B cell (primary cell): ENCODE data around the gene CROCC. TPM values are rescaled to one million over a fixed set of nuclear protein-coding genes. Genes with fewer than 3 reads are reported as not detected.

Experiments
- ATAC-seq: fragments of 200-7000 bp; cut with Tn5 transposase; one replicate; pipeline ENCODE4 v1.10.0; 2021; ENCODE audit warnings: low read depth, mild to moderate bottlenecking, moderate number of reproducible peaks, moderate library complexity
- CTCF ChIA-PET: fragments of 350-600 bp; sonication (Branson Sonifier 250); formaldehyde crosslinking; loops from one replicate; lab custom pipeline; 2021; ENCODE audit warnings: antibody characterized with exemption, inconsistent platforms; lab: Charles Lee
- POLR2A ChIA-PET: fragments of 350-600 bp; sonication (Branson Sonifier 250); formaldehyde crosslinking; loops from one replicate; lab custom pipeline; 2021; ENCODE audit warnings: antibody characterized with exemption; lab: Charles Lee
- DNase-seq: peaks from one replicate; pipeline ENCODE4 v3.0.0; 2013
- H2AFZ ChIP-seq: 2 replicates; pipeline ENCODE4 v1.6.1; 2012; ENCODE audit warnings: mild to moderate bottlenecking, low read depth, low read length; ENCODE audit not compliant: insufficient read depth, poor library complexity, severe bottlenecking
- H3K27ac ChIP-seq, 2 donors: 1 replicate in 1 of 2; 2 replicates in 1 of 2; pipeline ENCODE4 v1.5.1; 2012 to 2013; ENCODE audit warnings: low read length in 2 of 2, mild to moderate bottlenecking in 2 of 2, moderate library complexity in 1 of 2
- H3K27me3 ChIP-seq, 4 experiments: fragments of 200-600 bp in 1 of 4; sonication (generic) in 1 of 4; replicated peaks in 1 of 4; 1 replicate in 2 of 4; 2 replicates in 2 of 4; pipeline versions ENCODE4 v1.6.1 to v1.7.0; 2013 to 2016; ENCODE audit warnings: low read length in 3 of 4, mild to moderate bottlenecking in 2 of 4, mixed read lengths in 1 of 4, moderate library complexity in 1 of 4; ENCODE audit not compliant: insufficient read depth in 4 of 4, control insufficient read depth in 3 of 4; ENCODE audit errors: control extremely low read depth in 1 of 4
- H3K36me3 ChIP-seq, 2 experiments: replicated peaks in 1 of 2; 1 replicate in 1 of 2; 2 replicates in 1 of 2; pipeline versions ENCODE4 v1.6.1 to v1.7.1; 2013; ENCODE audit warnings: low read length in 1 of 2; ENCODE audit not compliant: insufficient read depth in 2 of 2, control insufficient read depth in 1 of 2; ENCODE audit errors: control extremely low read depth in 1 of 2, extremely low read depth in 1 of 2
- H3K4me1 ChIP-seq, 2 donors: fragments of 200-600 bp in 1 of 2; sonication (generic) in 1 of 2; 1 replicate in 1 of 2; 2 replicates in 1 of 2; pipeline versions ENCODE4 v1.5.1 to v1.6.1; 2013 to 2017; ENCODE audit warnings: low read length in 2 of 2; ENCODE audit not compliant: control insufficient read depth in 2 of 2, insufficient read depth in 2 of 2
- H3K4me2 ChIP-seq: replicated peaks from 2 replicates; pipeline ENCODE3; 2012; ENCODE audit warnings: mild to moderate bottlenecking, low read depth, low read length; ENCODE audit not compliant: poor library complexity, severe bottlenecking
- H3K4me3 ChIP-seq, 5 experiments: fragments of 200-600 bp in 1 of 5; sonication (generic) in 1 of 5; 1 replicate in 3 of 5; 2 replicates in 2 of 5; pipeline versions ENCODE4 v1.5.1 to v1.7.0; 2011 to 2016; ENCODE audit warnings: low read length in 4 of 5, mild to moderate bottlenecking in 4 of 5, low read depth in 2 of 5, control low read depth in 1 of 5, moderate library complexity in 1 of 5; ENCODE audit not compliant: insufficient read depth in 1 of 5; ENCODE audit errors: control extremely low read depth in 1 of 5, extremely low read depth in 1 of 5
- H3K79me2 ChIP-seq: fragments of 200-600 bp; sonication (generic); one replicate; pipeline ENCODE4 v1.6.0; 2016; ENCODE audit warnings: low read length; ENCODE audit not compliant: control insufficient read depth, insufficient read depth
- H3K9ac ChIP-seq: fragments of 200-600 bp; sonication (generic); 2 replicates; pipeline ENCODE4 v1.6.1; 2017; ENCODE audit warnings: mild to moderate bottlenecking, low read length, moderate library complexity
- H3K9me3 ChIP-seq, 3 donors: one replicate each; pipeline versions ENCODE4 v1.6.1 to v1.7.1; 2013; ENCODE audit warnings: low read length in 2 of 3; ENCODE audit not compliant: control insufficient read depth in 2 of 3, insufficient read depth in 1 of 3; ENCODE audit errors: control extremely low read depth in 1 of 3
- H4K20me1 ChIP-seq: 2 replicates; pipeline ENCODE4 v1.6.0; 2012; ENCODE audit warnings: mild to moderate bottlenecking, low read length; ENCODE audit not compliant: insufficient read depth, control insufficient read depth, poor library complexity, severe bottlenecking
- H3K27ac Mint-ChIP-seq: one replicate; pipeline ENCODE4 v1.8.0; 2021; ENCODE audit warnings: mixed read lengths
- H3K27me3 Mint-ChIP-seq: one replicate; pipeline ENCODE4 v1.8.0; 2021; ENCODE audit warnings: mixed read lengths
- H3K4me1 Mint-ChIP-seq: one replicate; pipeline ENCODE4 v1.8.0; 2021; ENCODE audit warnings: mixed read lengths
- H3K4me3 Mint-ChIP-seq: one replicate; pipeline ENCODE4 v1.8.0; 2021; ENCODE audit warnings: mixed read lengths
- H3K9me3 Mint-ChIP-seq: one replicate; pipeline ENCODE4 v1.8.0; 2022; ENCODE audit warnings: mixed read lengths; ENCODE audit not compliant: insufficient read depth
- EZH2 ChIP-seq: IDR thresholded peaks from 2 replicates; pipeline ENCODE4 v1.6.1; 2012; ENCODE audit warnings: borderline replicate concordance, low read depth, mild to moderate bottlenecking, moderate library complexity, low read length; ENCODE audit not compliant: insufficient read depth, poor library complexity, severe bottlenecking
- WGBS: methylation state at CpG from one replicate; pipeline ENCODE4 v1.1.5; 2013; ENCODE audit warnings: missing lambda C conversion rate; ENCODE audit not compliant: insufficient coverage; 5-methylcytosine and 5-hydroxymethylcytosine counted together
- intact Hi-C: fragments of 100-400 bp; cut with micrococcal nuclease; formaldehyde crosslinking; loops from one replicate; pipeline ENCODE4 v1.10.0; 2022
- polyA plus RNA-seq: library from polyadenylated mRNA; depleted of rRNA; stranded (reverse); fragments of >200 nt; gene quantifications from 2 replicates; pipeline ENCODE4 v1.2.3, GENCODE V29; 2012
- total RNA-seq, 2 donors: library from RNA; stranded (reverse); fragments of 120-200 nt in 1 of 2; gene quantifications; 1 replicate in 1 of 2; 2 replicates in 1 of 2; pipeline versions ENCODE4 v1.2.3 to v1.2.4, GENCODE V29; 2013 to 2022
- TF ChIP-seq, protein P1 (sequence below): fragments of 200-600 bp; IDR thresholded peaks from one replicate; pipeline ENCODE4 v1.8.0; 2022; ENCODE audit warnings: antibody characterized with exemption, mild to moderate bottlenecking

CROCC gene
- total and polyA plus RNA-seq, 2 donors (not counting 1 experiment from before 2014, with no cell fraction given) = 66.2 to 120 TPM

DNA sequence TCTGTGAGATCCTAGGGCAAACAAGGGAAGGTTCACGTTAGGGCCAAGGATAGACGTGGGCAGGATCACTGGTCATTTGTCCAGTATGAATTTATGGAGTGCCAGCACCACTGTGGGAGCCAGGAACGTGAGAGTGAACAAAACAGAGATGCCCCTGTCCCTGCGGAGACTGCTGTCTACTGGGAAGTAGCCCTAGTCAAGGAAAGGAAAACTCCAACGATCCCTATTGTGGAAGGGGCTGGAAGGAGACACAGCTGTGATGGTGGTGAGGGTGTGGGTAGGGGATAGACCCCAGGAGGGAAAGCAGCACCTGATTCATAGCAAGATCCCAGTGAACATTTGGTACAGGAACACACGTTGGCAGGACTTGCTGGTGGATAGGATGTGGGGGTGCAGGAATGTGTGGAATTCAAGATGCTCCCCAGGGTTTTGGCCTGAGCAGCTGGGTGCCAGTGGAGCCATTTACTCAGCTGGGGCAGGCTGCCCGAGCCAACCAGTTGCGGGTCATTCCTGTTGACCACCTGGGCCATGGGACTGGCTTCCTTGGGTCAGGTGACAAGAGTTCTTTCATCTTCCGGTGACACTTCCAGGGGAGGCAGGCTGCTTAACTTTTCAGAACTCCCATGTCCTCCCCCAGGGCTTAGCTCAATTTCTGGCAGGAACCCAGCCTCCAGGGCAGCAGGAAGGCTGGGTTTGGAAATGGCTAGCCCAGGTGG lies 91.2 kb downstream of the CROCC start:
- Histone ChIP-seq H3K27me3 (no peaks in the 10 kb centered on the region), H2AFZ (peak overlapping the region; percentile 92), H3K27ac (no peak overlapping the region), H3K4me1 (peaks cover 22 to 39% of the 10 kb centered on the region in 2 donors), H3K4me2 (no peak overlapping the region), H4K20me1 (peaks cover 30% of the 10 kb centered on the region), H3K79me2 (peaks cover 34% of the 10 kb centered on the region), H3K9ac (no peak overlapping the region), H3K9me3 (no peaks in the 10 kb centered on the region), H3K36me3 (peaks cover 0 to 5% of the 10 kb centered on the region in 2 experiments), H3K4me3 (no peak overlapping the region)
- ChIA-PET CTCF (interaction anchor here (0.8 to 1.3 kb wide), 2 partner anchors 33 to 62 kb away, joined by 3 to 4 read pairs; no protein-coding TSS in a partner anchor), POLR2A (interaction anchor here (0.6 kb wide), 1 partner anchor 33 kb away, joined by 3 read pairs; no protein-coding TSS in a partner anchor)
- H3K4me3 Mint-ChIP-seq = peak overlapping the region; percentile 18
- no peak overlapping the region for H3K27ac Mint-ChIP-seq
- no peaks in the 10 kb centered on the region for H3K27me3 Mint-ChIP-seq
- intact Hi-C loops = loop anchor here (2.0 kb wide), 1 partner anchor 98 kb away; no protein-coding TSS in a partner anchor
- TF ChIP-seq, protein P1, sequence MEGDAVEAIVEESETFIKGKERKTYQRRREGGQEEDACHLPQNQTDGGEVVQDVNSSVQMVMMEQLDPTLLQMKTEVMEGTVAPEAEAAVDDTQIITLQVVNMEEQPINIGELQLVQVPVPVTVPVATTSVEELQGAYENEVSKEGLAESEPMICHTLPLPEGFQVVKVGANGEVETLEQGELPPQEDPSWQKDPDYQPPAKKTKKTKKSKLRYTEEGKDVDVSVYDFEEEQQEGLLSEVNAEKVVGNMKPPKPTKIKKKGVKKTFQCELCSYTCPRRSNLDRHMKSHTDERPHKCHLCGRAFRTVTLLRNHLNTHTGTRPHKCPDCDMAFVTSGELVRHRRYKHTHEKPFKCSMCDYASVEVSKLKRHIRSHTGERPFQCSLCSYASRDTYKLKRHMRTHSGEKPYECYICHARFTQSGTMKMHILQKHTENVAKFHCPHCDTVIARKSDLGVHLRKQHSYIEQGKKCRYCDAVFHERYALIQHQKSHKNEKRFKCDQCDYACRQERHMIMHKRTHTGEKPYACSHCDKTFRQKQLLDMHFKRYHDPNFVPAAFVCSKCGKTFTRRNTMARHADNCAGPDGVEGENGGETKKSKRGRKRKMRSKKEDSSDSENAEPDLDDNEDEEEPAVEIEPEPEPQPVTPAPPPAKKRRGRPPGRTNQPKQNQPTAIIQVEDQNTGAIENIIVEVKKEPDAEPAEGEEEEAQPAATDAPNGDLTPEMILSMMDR = no peak
- TF ChIP-seq EZH2 = no peak
- WGBS = 92% methylated on average over 9 of the region's 9 CpGs
- H3K9me3 Mint-ChIP-seq = no peaks in the 10 kb centered on the region
- DNase-seq (no peak), ATAC-seq (no peak)
- H3K4me1 Mint-ChIP-seq = peaks cover 25% of the 10 kb centered on the region
